MG63 (cell line): ENCODE data around the gene AKAP8L. TPM values are rescaled to one million over a fixed set of nuclear protein-coding genes. Genes with fewer than 3 reads are reported as not detected.

ENCODE experiments used
- DNase-seq: peaks from one replicate; pipeline ENCODE4 v3.0.0-alpha.2; 2020
- H3K27me3 ChIP-seq: fragments of 250-450 bp; sonication (Bioruptor Pico); 2 replicates; pipeline ENCODE4 v1.5.1; 2020; ENCODE audit warnings: mild to moderate bottlenecking, moderate library complexity
- H3K36me3 ChIP-seq: fragments of 250-450 bp; sonication (Bioruptor Pico); 2 replicates; pipeline ENCODE4 v1.5.1; 2020; ENCODE audit warnings: mild to moderate bottlenecking, moderate library complexity
- H3K4me3 ChIP-seq: fragments of 250-450 bp; sonication (Bioruptor Pico); 2 replicates; pipeline ENCODE4 v1.5.1; 2020; ENCODE audit warnings: mild to moderate bottlenecking, moderate library complexity
- H3K9me3 ChIP-seq: fragments of 250-450 bp; sonication (Bioruptor Pico); 2 replicates; pipeline ENCODE4 v1.5.1; 2020; ENCODE audit warnings: mild to moderate bottlenecking, moderate library complexity
- total RNA-seq: library from RNA; depleted of rRNA; stranded (reverse); fragments of >200 nt; shearing (Covaris generic); gene quantifications from 2 replicates; pipeline ENCODE4 v1.2.3, GENCODE V29; 2014; ENCODE audit warnings: low replicate concordance

The AKAP8L gene
- total RNA-seq, 1 experiment from 2014 or later = 108 TPM

GRCh38 chr19:15452111-15453047, 33.6 kb upstream of the AKAP8L start:
- DNase-seq = peak; percentile 75
- H3K4me3 ChIP-seq = no peak overlapping the region

GRCh38 chr19:15450528-15450890, 31.7 kb upstream of the AKAP8L start:
- DNase-seq = no peak
- Histone ChIP-seq H3K9me3 (no peaks in the 10 kb centered on the region), H3K4me3 (no peak overlapping the region)

More at GRCh38 chr19:15452111-15453047, 33.6 kb upstream of the AKAP8L start:
- no peaks in the 10 kb centered on the region for H3K9me3 ChIP-seq
- peaks cover 9% of the 10 kb centered on the region for H3K27me3 ChIP-seq
- H3K36me3 ChIP-seq = no peaks in the 10 kb centered on the region

GRCh38 chr19:15449620-15450527, 31.1 kb upstream of the AKAP8L start, which contains the start of gene WIZ:
Gene WIZ (minus strand): TSS chr19:15449956. CDS start chr19:15448307, 1,649 bp downstream.
- peak; percentile 85 for DNase-seq
- peak within 1 kb of the TSS; percentile 38 for H3K4me3 ChIP-seq
- H3K9me3 ChIP-seq = no peaks in the 10 kb centered on the region
- H3K27me3 ChIP-seq = no peaks in the 10 kb centered on the region; the same call in 1 of the 2 replicates
- H3K36me3 ChIP-seq = no peaks in the 10 kb centered on the region

More at GRCh38 chr19:15450528-15450890, 31.7 kb upstream of the AKAP8L start:
- H3K27me3 ChIP-seq = no peaks in the 10 kb centered on the region; the same call in 1 of the 2 replicates
- no peaks in the 10 kb centered on the region for H3K36me3 ChIP-seq

- Histone ChIP-seq H3K9me3 (no peaks in the 10 kb centered on the region), H3K27me3 (no peaks in the 10 kb centered on the region; the same call in 1 of the 2 replicates), H3K36me3 (no peaks in the 10 kb centered on the region), H3K4me3 (peak overlapping the region; percentile 38)
- DNase-seq = no peak
These were observed 30.2 kb upstream of the AKAP8L start for GRCh38 chr19:15448778-15449619.

GRCh38 chr19:15448044-15448777, 29.4 kb upstream of the AKAP8L start:
- H3K4me3 ChIP-seq = no peak overlapping the region
- no peaks in the 10 kb centered on the region for H3K9me3 ChIP-seq
- no peaks in the 10 kb centered on the region; the same call in 1 of the 2 replicates for H3K27me3 ChIP-seq
- DNase-seq = no peak
- no peaks in the 10 kb centered on the region for H3K36me3 ChIP-seq

- DNase-seq = no peak
These were observed 28.3 kb upstream of the AKAP8L start for GRCh38 chr19:15447057-15447456.

GRCh38 chr19:15445807-15446376, 27.1 kb upstream of the AKAP8L start:
- no peak for DNase-seq
- H3K9me3 ChIP-seq = no peaks in the 10 kb centered on the region
- no peaks in the 10 kb centered on the region; the same call in 1 of the 2 replicates for H3K27me3 ChIP-seq
- no peak overlapping the region for H3K4me3 ChIP-seq
- H3K36me3 ChIP-seq = no peaks in the 10 kb centered on the region

More at GRCh38 chr19:15447057-15447456, 28.3 kb upstream of the AKAP8L start:
- Histone ChIP-seq H3K4me3 (no peak overlapping the region), H3K27me3 (no peaks in the 10 kb centered on the region; the same call in 1 of the 2 replicates), H3K9me3 (no peaks in the 10 kb centered on the region), H3K36me3 (no peaks in the 10 kb centered on the region)

- Histone ChIP-seq H3K36me3 (no peaks in the 10 kb centered on the region), H3K27me3 (no peaks in the 10 kb centered on the region; the same call in 1 of the 2 replicates)
These were observed 26.4 kb upstream of the AKAP8L start for GRCh38 chr19:15445227-15445605.

GRCh38 chr19:15444505-15445226, 25.9 kb upstream of the AKAP8L start:
- no peak overlapping the region for H3K4me3 ChIP-seq
- H3K36me3 ChIP-seq = no peaks in the 10 kb centered on the region
- H3K9me3 ChIP-seq = no peaks in the 10 kb centered on the region
- no peaks in the 10 kb centered on the region; the same call in 1 of the 2 replicates for H3K27me3 ChIP-seq
- no peak for DNase-seq

More at GRCh38 chr19:15445227-15445605, 26.4 kb upstream of the AKAP8L start:
- Histone ChIP-seq H3K4me3 (no peak overlapping the region), H3K9me3 (no peaks in the 10 kb centered on the region)
- no peak for DNase-seq

- H3K36me3 ChIP-seq = no peaks in the 10 kb centered on the region
- peak; percentile 98 for DNase-seq
- H3K9me3 ChIP-seq = no peaks in the 10 kb centered on the region
- no peaks in the 10 kb centered on the region; the same call in 1 of the 2 replicates for H3K27me3 ChIP-seq
- H3K4me3 ChIP-seq = no peak overlapping the region
These were observed 25.1 kb upstream of the AKAP8L start for GRCh38 chr19:15443838-15444237.

GRCh38 chr19:15443325-15443724, 24.5 kb upstream of the AKAP8L start:
- no peak for DNase-seq
- H3K27me3 ChIP-seq = no peaks in the 10 kb centered on the region; the same call in 1 of the 2 replicates

GRCh38 chr19:15442142-15442920, 23.5 kb upstream of the AKAP8L start:
- Histone ChIP-seq H3K4me3 (no peak overlapping the region), H3K36me3 (no peaks in the 10 kb centered on the region), H3K9me3 (no peaks in the 10 kb centered on the region), H3K27me3 (no peaks in the 10 kb centered on the region)
- DNase-seq = no peak

More at GRCh38 chr19:15443325-15443724, 24.5 kb upstream of the AKAP8L start:
- Histone ChIP-seq H3K9me3 (no peaks in the 10 kb centered on the region), H3K36me3 (no peaks in the 10 kb centered on the region), H3K4me3 (no peak overlapping the region)

GRCh38 chr19:15441317-15441716, 22.5 kb upstream of the AKAP8L start:
- H3K27me3 ChIP-seq = no peaks in the 10 kb centered on the region
- no peak for DNase-seq
- H3K9me3 ChIP-seq = no peaks in the 10 kb centered on the region
- H3K4me3 ChIP-seq = no peak overlapping the region
- no peaks in the 10 kb centered on the region for H3K36me3 ChIP-seq
